Neuronal stem cell (in vitro differentiated cells): Measurements from ENCODE around the gene CHML.
A peak's percentile ranks its signal among the peaks of the same experiment; 100 is the strongest.

ENCODE experiments used
- DNase-seq: peaks from one replicate; pipeline ENCODE4 v3.0.0-alpha.2; 2013; ENCODE audit warnings: low spot score
- H2AFZ ChIP-seq: one replicate; pipeline ENCODE4 v1.6.1; 2013; ENCODE audit warnings: mild to moderate bottlenecking, low read length, inconsistent platforms
- H2AK5ac ChIP-seq: 2 replicates; pipeline ENCODE4 v1.6.1; 2013; ENCODE audit warnings: low read depth, mild to moderate bottlenecking, inconsistent platforms, low read length, moderate library complexity, mixed read lengths
- H2BK120ac ChIP-seq: 2 replicates; pipeline ENCODE4 v1.6.1; 2013; ENCODE audit warnings: low read depth, mild to moderate bottlenecking, inconsistent platforms, low read length, moderate library complexity, mixed read lengths
- H2BK12ac ChIP-seq: one replicate; pipeline ENCODE4 v1.6.1; 2013; ENCODE audit warnings: low read length, inconsistent platforms
- H2BK15ac ChIP-seq: 2 replicates; pipeline ENCODE4 v1.6.1; 2013; ENCODE audit warnings: mild to moderate bottlenecking, low read length, inconsistent platforms, mixed read lengths
- H2BK5ac ChIP-seq: one replicate; pipeline ENCODE4 v1.6.1; 2013; ENCODE audit warnings: inconsistent platforms, mild to moderate bottlenecking, low read length, moderate library complexity
- H3K14ac ChIP-seq: one replicate; pipeline ENCODE4 v1.6.1; 2013; ENCODE audit warnings: low read length, inconsistent platforms
- H3K18ac ChIP-seq: 2 replicates; pipeline ENCODE4 v1.6.1; 2013; ENCODE audit warnings: low read length, inconsistent platforms
- H3K23ac ChIP-seq: 2 replicates; pipeline ENCODE4 v1.6.1; 2013; ENCODE audit warnings: low read depth, mild to moderate bottlenecking, mixed read lengths, low read length, inconsistent platforms; ENCODE audit not compliant: poor library complexity
- H3K27ac ChIP-seq: replicated peaks from 3 replicates; pipeline ENCODE4 v1.5.1; 2013; ENCODE audit warnings: low read length, inconsistent platforms
- H3K27me3 ChIP-seq, 3 experiments: 2 replicates each; pipeline ENCODE4 v1.6.1; 2013; ENCODE audit warnings: low read length in 3 of 3, mild to moderate bottlenecking in 2 of 3, inconsistent platforms in 1 of 3, low read depth in 1 of 3, mixed read lengths in 1 of 3, moderate library complexity in 1 of 3; ENCODE audit not compliant: control insufficient read depth in 3 of 3, insufficient read depth in 3 of 3
- H3K36me3 ChIP-seq, 2 donors: replicated peaks in 1 of 2; 2 replicates each; pipeline ENCODE4 v1.6.1; 2013; ENCODE audit warnings: low read length in 2 of 2; ENCODE audit not compliant: control insufficient read depth in 2 of 2, insufficient read depth in 2 of 2
- H3K4ac ChIP-seq: 2 replicates; pipeline ENCODE4 v1.6.1; 2013; ENCODE audit warnings: inconsistent platforms, mild to moderate bottlenecking, low read length, moderate library complexity
- H3K4me1 ChIP-seq, 2 donors: 1 replicate in 1 of 2; 2 replicates in 1 of 2; pipeline ENCODE4 v1.6.1; 2013; ENCODE audit warnings: low read length in 2 of 2, low read depth in 1 of 2; ENCODE audit not compliant: control insufficient read depth in 2 of 2, insufficient read depth in 1 of 2
- H3K4me2 ChIP-seq: one replicate; pipeline ENCODE4 v1.6.1; 2013; ENCODE audit warnings: mild to moderate bottlenecking, low read length, inconsistent platforms; ENCODE audit not compliant: insufficient read depth, poor library complexity, severe bottlenecking
- H3K4me3 ChIP-seq, 2 donors: 2 replicates each; pipeline ENCODE4 v1.5.1; 2013; ENCODE audit warnings: low read length in 2 of 2, mild to moderate bottlenecking in 2 of 2, inconsistent platforms in 1 of 2, moderate library complexity in 1 of 2
- H3K79me1 ChIP-seq: one replicate; pipeline ENCODE4 v1.6.1; 2013; ENCODE audit warnings: low read depth, mild to moderate bottlenecking, inconsistent platforms, low read length, moderate library complexity
- H3K9ac ChIP-seq: one replicate; pipeline ENCODE4 v1.6.1; 2013; ENCODE audit warnings: mild to moderate bottlenecking, low read depth, low read length, inconsistent platforms; ENCODE audit not compliant: poor library complexity
- H3K9me3 ChIP-seq, 2 donors: replicated peaks in 1 of 2; 2 replicates each; pipeline versions ENCODE3 to v1.6.1; 2013; ENCODE audit warnings: low read length in 2 of 2, mild to moderate bottlenecking in 2 of 2, inconsistent platforms in 1 of 2, low read depth in 1 of 2, mixed read lengths in 1 of 2, moderate library complexity in 1 of 2; ENCODE audit not compliant: control insufficient read depth in 2 of 2, insufficient read depth in 1 of 2
- H4K8ac ChIP-seq: one replicate; pipeline ENCODE4 v1.6.1; 2013; ENCODE audit warnings: low read depth, mild to moderate bottlenecking, inconsistent platforms, low read length, moderate library complexity
- H4K91ac ChIP-seq: one replicate; pipeline ENCODE4 v1.6.1; 2013; ENCODE audit warnings: low read length, low read depth, mild to moderate bottlenecking, inconsistent platforms; ENCODE audit not compliant: poor library complexity
- WGBS, 2 donors: extraction: QIAGEN DNeasy Blood & Tissue Kit; methylation state at CpG; one replicate each; pipeline ENCODE4 v1.1.7; 2013; ENCODE audit warnings: missing lambda C conversion rate in 2 of 2, mixed read lengths in 1 of 2; ENCODE audit not compliant: insufficient read length in 2 of 2, insufficient replicate concordance in 1 of 2; ENCODE audit errors: extremely low coverage in 2 of 2; 5-methylcytosine and 5-hydroxymethylcytosine counted together

Gene CHML

GRCh38 chr1:241598249-241598648 is 41.9 kb downstream of the CHML start:
- H2BK120ac ChIP-seq: no peak overlapping the region
- no peak overlapping the region for H3K23ac ChIP-seq
- no peak overlapping the region for H2AFZ ChIP-seq
- H3K79me1 ChIP-seq: no peaks in the 10 kb centered on the region
- no peak overlapping the region for H3K18ac ChIP-seq
- no peak overlapping the region for H3K14ac ChIP-seq
- H4K8ac ChIP-seq: no peak overlapping the region
- no peak overlapping the region for H3K9ac ChIP-seq
- H3K36me3 ChIP-seq: peaks cover 5 to 24% of the 10 kb centered on the region in 2 donors
- H3K9me3 ChIP-seq: no peaks in the 10 kb centered on the region
- no peak overlapping the region for H3K4ac ChIP-seq
- H3K27me3 ChIP-seq: no peaks in the 10 kb centered on the region
- no peak overlapping the region for H2BK5ac ChIP-seq
- H3K4me2 ChIP-seq: no peak overlapping the region
- H3K4me3 ChIP-seq: no peak overlapping the region
- no CpG with 5 or more reads among the region's 3 CpGs for WGBS, 2 donors
- no peaks in the 10 kb centered on the region for H3K4me1 ChIP-seq
- no peak overlapping the region for H2BK15ac ChIP-seq
- H2BK12ac ChIP-seq: no peak overlapping the region
- H4K91ac ChIP-seq: no peak overlapping the region
- no peak overlapping the region for H2AK5ac ChIP-seq
- no peak for DNase-seq
- no peak overlapping the region for H3K27ac ChIP-seq

- no peak overlapping the region for H3K4me2 ChIP-seq
- H3K9me3 ChIP-seq: no peaks in the 10 kb centered on the region
- H3K79me1 ChIP-seq: no peaks in the 10 kb centered on the region
- no peak overlapping the region for H4K91ac ChIP-seq
- H3K4ac ChIP-seq: no peak overlapping the region
- H3K4me1 ChIP-seq: no peaks in the 10 kb centered on the region
- H2BK15ac ChIP-seq: no peak overlapping the region
- H3K14ac ChIP-seq: no peak overlapping the region
- H2BK12ac ChIP-seq: no peak overlapping the region
- H3K27ac ChIP-seq: no peak overlapping the region
- H3K18ac ChIP-seq: no peak overlapping the region
- H2AFZ ChIP-seq: no peak overlapping the region
- no peak overlapping the region for H2AK5ac ChIP-seq
- no peak overlapping the region for H2BK5ac ChIP-seq
- H3K9ac ChIP-seq: no peak overlapping the region
- peaks cover 5 to 24% of the 10 kb centered on the region in 2 donors for H3K36me3 ChIP-seq
- no peak overlapping the region for H3K4me3 ChIP-seq
- no CpG with 5 or more reads among the region's 6 CpGs for WGBS, 2 donors
- H2BK120ac ChIP-seq: no peak overlapping the region
- H3K23ac ChIP-seq: no peak overlapping the region
- H4K8ac ChIP-seq: no peak overlapping the region
- no peak for DNase-seq
- no peaks in the 10 kb centered on the region for H3K27me3 ChIP-seq
These were observed 43.5 kb downstream of the CHML start for GRCh38 chr1:241596633-241597032.

- Histone ChIP-seq H3K4me2 (no peak overlapping the region), H3K23ac (no peak overlapping the region), H2AK5ac (no peak overlapping the region), H3K9ac (no peak overlapping the region), H4K8ac (no peak overlapping the region), H3K18ac (no peak overlapping the region), H3K4me3 (no peak overlapping the region), H3K4ac (no peak overlapping the region), H3K36me3 (peaks cover 3 to 24% of the 10 kb centered on the region in 2 donors), H3K9me3 (no peaks in the 10 kb centered on the region), H3K27ac (no peak overlapping the region), H3K27me3 (no peaks in the 10 kb centered on the region), H2BK5ac (no peak overlapping the region), H4K91ac (no peak overlapping the region), H3K14ac (no peak overlapping the region), H2AFZ (no peak overlapping the region), H3K4me1 (no peaks in the 10 kb centered on the region), H2BK120ac (no peak overlapping the region), H2BK15ac (no peak overlapping the region), H2BK12ac (no peak overlapping the region), H3K79me1 (no peaks in the 10 kb centered on the region)
- DNase-seq: no peak
- no CpG with 5 or more reads among the region's 1 CpG for WGBS, 2 donors
These were observed 47.0 kb downstream of the CHML start for GRCh38 chr1:241593186-241593585.

GRCh38 chr1:241592273-241592958 is 47.8 kb downstream of the CHML start:
- no peak overlapping the region for H3K4me3 ChIP-seq
- H3K27me3 ChIP-seq: no peaks in the 10 kb centered on the region
- H2BK15ac ChIP-seq: no peak overlapping the region
- no peak overlapping the region for H2BK12ac ChIP-seq
- H3K27ac ChIP-seq: no peak overlapping the region
- H4K91ac ChIP-seq: no peak overlapping the region
- no peak overlapping the region for H3K18ac ChIP-seq
- H3K36me3 ChIP-seq: peaks cover 3 to 24% of the 10 kb centered on the region in 2 donors
- no peak overlapping the region for H3K23ac ChIP-seq
- no peak overlapping the region for H4K8ac ChIP-seq
- H3K14ac ChIP-seq: no peak overlapping the region
- no peaks in the 10 kb centered on the region for H3K79me1 ChIP-seq
- no peak overlapping the region for H2BK5ac ChIP-seq
- no peaks in the 10 kb centered on the region for H3K9me3 ChIP-seq
- H3K9ac ChIP-seq: no peak overlapping the region
- no peak for DNase-seq
- no peak overlapping the region for H2AFZ ChIP-seq
- peak overlapping the region; percentile 14 for H3K4me2 ChIP-seq
- no peak overlapping the region for H2BK120ac ChIP-seq
- H2AK5ac ChIP-seq: no peak overlapping the region
- no CpG with 5 or more reads among the region's 3 CpGs for WGBS, 2 donors
- H3K4me1 ChIP-seq: no peaks in the 10 kb centered on the region
- no peak overlapping the region for H3K4ac ChIP-seq
